Measurements from ENCODE around the gene C1QA.

Gene C1QA

GRCh38 chr1:22597301-22597965 is 39.0 kb upstream of the C1QA start:
- Histone ChIP-seq H3K36me3 (ENCODE audit: control insufficient read depth in 2 of 2, insufficient read depth in 1 of 2, low read length in 2 of 2) (no peaks in the 10 kb centered on the region), H3K4me1 (ENCODE audit: control insufficient read depth, insufficient read depth, low read length) (no peaks in the 10 kb centered on the region), H3K27ac (ENCODE audit: extremely low read depth, low read depth, low read length) (no peak overlapping the region), H3K4me3 (ENCODE audit: low read depth, low read length) (no peak overlapping the region), H3K9me3 (ENCODE audit: control insufficient read depth, insufficient read depth, low read depth, low read length) (no peaks in the 10 kb centered on the region)
- TF ChIP-seq ZEB2 (tag by site-specific recombination; IDR thresholded peaks at IDR 0.05) (no peak), KLF1 (tag by site-specific recombination; IDR thresholded peaks at IDR 0.05) (no peak), SP2 (tag by site-specific recombination; IDR thresholded peaks at IDR 0.05) (no peak), ZNF549 (tag by site-specific recombination; IDR thresholded peaks at IDR 0.05) (no peak), KLF8 (tag by site-specific recombination; IDR thresholded peaks at IDR 0.05) (no peak), ZNF391 (tag by site-specific recombination; IDR thresholded peaks at IDR 0.05; ENCODE audit: borderline replicate concordance, low read depth) (no peak), ZNF341 (tag by site-specific recombination; IDR thresholded peaks at IDR 0.05; ENCODE audit: low read depth) (no peak), HOXA7 (CRISPR knock-in tag; IDR thresholded peaks at IDR 0.05; ENCODE audit: borderline replicate concordance) (no peak), ZNF138 (tag by site-specific recombination; IDR thresholded peaks at IDR 0.05; ENCODE audit: borderline replicate concordance) (no peak), PATZ1 (tag by site-specific recombination; IDR thresholded peaks at IDR 0.05) (no peak), TCF7L2 (IDR thresholded peaks at IDR 0.05; ENCODE audit: borderline replicate concordance, low read depth, low read length) (no peak), IKZF3 (tag by site-specific recombination; IDR thresholded peaks at IDR 0.05) (no peak), GLI2 (tag by site-specific recombination; IDR thresholded peaks at IDR 0.05; ENCODE audit: borderline replicate concordance, low read depth) (no peak), GLIS1 (tag by site-specific recombination; IDR thresholded peaks at IDR 0.05) (no peak), SP3 (tag by site-specific recombination; IDR thresholded peaks at IDR 0.05) (no peak), ZNF776 (tag by site-specific recombination; IDR thresholded peaks at IDR 0.05; ENCODE audit: borderline replicate concordance) (no peak)
- POLR2A ChIA-PET = no interaction called here
- CTCF ChIA-PET = no interaction called here

- Histone ChIP-seq H3K27ac (ENCODE audit: extremely low read depth, low read depth, low read length) (no peak overlapping the region), H3K9me3 (ENCODE audit: control insufficient read depth, insufficient read depth, low read depth, low read length) (no peaks in the 10 kb centered on the region), H3K4me3 (ENCODE audit: low read depth, low read length) (no peak overlapping the region), H3K36me3 (ENCODE audit: control insufficient read depth in 2 of 2, insufficient read depth in 1 of 2, low read length in 2 of 2) (no peaks in the 10 kb centered on the region), H3K4me1 (ENCODE audit: control insufficient read depth, insufficient read depth, low read length) (no peaks in the 10 kb centered on the region)
- ChIA-PET CTCF (no interaction called here), POLR2A (no interaction called here)
- TF ChIP-seq HOXA7 (CRISPR knock-in tag; IDR thresholded peaks at IDR 0.05; ENCODE audit: borderline replicate concordance) (no peak), ZNF561 (tag by site-specific recombination; IDR thresholded peaks at IDR 0.05; ENCODE audit: borderline replicate concordance) (no peak), GLIS2 (tag by site-specific recombination; IDR thresholded peaks at IDR 0.05) (no peak), ZNF16 (tag by site-specific recombination; IDR thresholded peaks at IDR 0.05; ENCODE audit: low read depth) (no peak), ZNF704 (tag by site-specific recombination; IDR thresholded peaks at IDR 0.05) (no peak)
Measured at GRCh38 chr1:22597996-22598395, 38.4 kb upstream of the C1QA start.

GRCh38 chr1:22598736-22599135 is 37.7 kb upstream of the C1QA start:
- ChIA-PET CTCF (interaction anchor here (0.6 kb wide), 1 partner anchor 234 kb away, joined by 4 read pairs; no protein-coding TSS in a partner anchor), POLR2A (no interaction called here)
- Histone ChIP-seq H3K27ac (ENCODE audit: extremely low read depth, low read depth, low read length) (no peak overlapping the region), H3K9me3 (ENCODE audit: control insufficient read depth, insufficient read depth, low read depth, low read length) (no peaks in the 10 kb centered on the region), H3K4me3 (ENCODE audit: low read depth, low read length) (no peak overlapping the region), H3K36me3 (ENCODE audit: control insufficient read depth in 2 of 2, insufficient read depth in 1 of 2, low read length in 2 of 2) (no peaks in the 10 kb centered on the region), H3K4me1 (ENCODE audit: control insufficient read depth, insufficient read depth, low read length) (no peaks in the 10 kb centered on the region)
- TF ChIP-seq ZNF433 (tag by site-specific recombination; IDR thresholded peaks at IDR 0.05; ENCODE audit: low read depth) (no peak), MZF1 (tag by site-specific recombination; IDR thresholded peaks at IDR 0.05; ENCODE audit: borderline replicate concordance) (no peak), ZNF155 (tag by site-specific recombination; IDR thresholded peaks at IDR 0.05) (no peak), YY1 (tag by site-specific recombination; IDR thresholded peaks at IDR 0.05) (no peak), PRDM1 (tag by site-specific recombination; IDR thresholded peaks at IDR 0.05) (no peak), ZNF701 (tag by site-specific recombination; IDR thresholded peaks at IDR 0.05) (no peak), EGR2 (tag by site-specific recombination; IDR thresholded peaks at IDR 0.05; ENCODE audit: low read depth) (no peak), ZBTB10 (tag by site-specific recombination; IDR thresholded peaks at IDR 0.05) (no peak), ZNF473 (tag by site-specific recombination; IDR thresholded peaks at IDR 0.05) (no peak)

Data from HEK293 (cell line).